IMR-90 (cell line): Measurements from ENCODE around the gene ASTN2. TPM values are rescaled to one million over a fixed set of nuclear protein-coding genes. Genes with fewer than 3 reads are reported as not detected.

ENCODE experiments used
- ATAC-seq: fragments of 200-7000 bp; cut with Tn5 transposase; 2 replicates; pipeline ENCODE4 v1.9.1; 2020; ENCODE audit warnings: low read depth, mild to moderate bottlenecking, moderate library complexity
- BruUV-seq: library from RNA; stranded (reverse); fragments of 400-500 nt; replicated peaks from 2 replicates; lab custom pipeline; 2021; lab: Mats Ljungman, UMichigan
- CTCF ChIA-PET: fragments of 300-600 bp; formaldehyde crosslinking; extraction: SDS; loops from one replicate; lab custom pipeline; 2021; ENCODE audit warnings: antibody characterized with exemption; lab: Yijun Ruan, JAX
- POLR2A ChIA-PET: fragments of 300-600 bp; sonication (Branson Sonifier 250); formaldehyde crosslinking; loops from one replicate; lab custom pipeline; 2022; ENCODE audit warnings: antibody characterized with exemption; ENCODE audit not compliant: unreplicated experiment; lab: Charles Lee
- DNase-seq: peaks from one replicate; pipeline ENCODE4 v3.0.0; 2013
- H2AFZ ChIP-seq: replicated peaks from 2 replicates; pipeline ENCODE3; 2013; ENCODE audit warnings: low read length, mild to moderate bottlenecking; ENCODE audit not compliant: poor library complexity
- H2AK5ac ChIP-seq: 2 replicates; pipeline ENCODE4 v1.6.1; 2013; ENCODE audit warnings: low read depth, low read length, inconsistent platforms
- H2AK9ac ChIP-seq: replicated peaks from 2 replicates; pipeline ENCODE3; 2013; ENCODE audit warnings: mild to moderate bottlenecking, low read depth, low read length, moderate library complexity; ENCODE audit not compliant: poor library complexity
- H2BK120ac ChIP-seq: 2 replicates; pipeline ENCODE4 v1.6.1; 2013; ENCODE audit warnings: low read depth, low read length, inconsistent platforms
- H2BK15ac ChIP-seq: 3 replicates; pipeline ENCODE4 v1.6.1; 2013; ENCODE audit warnings: low read depth, low read length, inconsistent platforms
- H2BK20ac ChIP-seq: 2 replicates; pipeline ENCODE4 v1.6.1; 2013; ENCODE audit warnings: low read depth, mild to moderate bottlenecking, inconsistent platforms, low read length, moderate library complexity
- H2BK5ac ChIP-seq: 2 replicates; pipeline ENCODE4 v1.6.1; 2013; ENCODE audit warnings: mild to moderate bottlenecking, low read depth, low read length, inconsistent platforms; ENCODE audit not compliant: poor library complexity, severe bottlenecking
- H3K14ac ChIP-seq: replicated peaks from 2 replicates; pipeline ENCODE4 v1.6.1; 2013; ENCODE audit warnings: low read depth, low read length, inconsistent platforms
- H3K18ac ChIP-seq: 2 replicates; pipeline ENCODE4 v1.6.1; 2013; ENCODE audit warnings: low read depth, low read length, control low read depth
- H3K23ac ChIP-seq: 2 replicates; pipeline ENCODE4 v1.6.1; 2013; ENCODE audit warnings: low read depth, low read length, inconsistent platforms
- H3K27ac ChIP-seq: 2 replicates; pipeline ENCODE4 v1.5.1; 2013; ENCODE audit warnings: mild to moderate bottlenecking, control low read depth, low read length; ENCODE audit not compliant: insufficient read depth
- H3K27me3 ChIP-seq: 2 replicates; pipeline ENCODE4 v1.6.1; 2013; ENCODE audit warnings: low read length; ENCODE audit not compliant: control insufficient read depth, insufficient read depth
- H3K36me3 ChIP-seq: 2 replicates; pipeline ENCODE4 v1.6.1; 2013; ENCODE audit warnings: low read length, mixed read lengths; ENCODE audit not compliant: control insufficient read depth, insufficient read depth
- H3K4ac ChIP-seq: 2 replicates; pipeline ENCODE4 v1.6.1; 2013; ENCODE audit warnings: low read depth, low read length, inconsistent platforms
- H3K4me1 ChIP-seq: 2 replicates; pipeline ENCODE4 v1.6.1; 2013; ENCODE audit warnings: low read length, mixed read lengths; ENCODE audit not compliant: control insufficient read depth, insufficient read depth
- H3K4me2 ChIP-seq: 2 replicates; pipeline ENCODE4 v1.6.1; 2013; ENCODE audit warnings: low read depth, mild to moderate bottlenecking, control low read depth, low read length, moderate library complexity
- H3K4me3 ChIP-seq: 2 replicates; pipeline ENCODE4 v1.5.1; 2013; ENCODE audit warnings: low read depth, mild to moderate bottlenecking, control low read depth, low read length, moderate library complexity; ENCODE audit not compliant: insufficient read depth
- H3K56ac ChIP-seq: 2 replicates; pipeline ENCODE4 v1.6.1; 2013; ENCODE audit warnings: low read length, inconsistent platforms; ENCODE audit not compliant: insufficient read depth; ENCODE audit errors: extremely low read depth
- H3K79me1 ChIP-seq, 2 experiments: 2 replicates each; pipeline ENCODE4 v1.6.1; 2013; ENCODE audit warnings: low read length in 2 of 2, inconsistent platforms in 1 of 2, low read depth in 1 of 2
- H3K9ac ChIP-seq: 2 replicates; pipeline ENCODE4 v1.6.1; 2013; ENCODE audit warnings: low read depth, low read length, control low read depth
- H3K9me1 ChIP-seq: 2 replicates; pipeline ENCODE4 v1.6.1; 2013; ENCODE audit warnings: low read length, inconsistent platforms; ENCODE audit not compliant: insufficient read depth
- H3K9me3 ChIP-seq: 2 replicates; pipeline ENCODE4 v1.6.1; 2013; ENCODE audit warnings: low read length; ENCODE audit not compliant: control insufficient read depth, insufficient read depth
- H4K20me1 ChIP-seq: 2 replicates; pipeline ENCODE4 v1.6.1; 2013; ENCODE audit warnings: low read length, inconsistent platforms; ENCODE audit not compliant: insufficient read depth
- H4K5ac ChIP-seq: 2 replicates; pipeline ENCODE4 v1.6.1; 2013; ENCODE audit warnings: mild to moderate bottlenecking, low read depth, low read length, control low read depth
- H4K8ac ChIP-seq, 2 experiments: 2 replicates each; pipeline ENCODE4 v1.6.1; 2013; ENCODE audit warnings: low read depth in 2 of 2, low read length in 2 of 2, control low read depth in 1 of 2, inconsistent platforms in 1 of 2
- H4K91ac ChIP-seq: 2 replicates; pipeline ENCODE4 v1.6.1; 2013; ENCODE audit warnings: low read depth, low read length, inconsistent platforms; ENCODE audit not compliant: insufficient read depth
- CEBPB ChIP-seq: IDR thresholded peaks from 2 replicates; pipeline ENCODE4 v1.6.1; 2012; ENCODE audit warnings: low read depth, low read length, improper control_type of control experiment
- CHD1 ChIP-seq: IDR thresholded peaks from 2 replicates; pipeline ENCODE4 v1.6.1; 2012; ENCODE audit warnings: low read depth, low read length, improper control_type of control experiment
- MAFK ChIP-seq: IDR thresholded peaks from 2 replicates; pipeline ENCODE4 v1.6.1; 2012; ENCODE audit warnings: low read depth, low read length, improper control_type of control experiment
- MXI1 ChIP-seq: IDR thresholded peaks from 2 replicates; pipeline ENCODE4 v1.6.1; 2012; ENCODE audit warnings: low read depth, mild to moderate bottlenecking, low read length, moderate library complexity, borderline replicate concordance
- NFE2L2 ChIP-seq: fragments of 150-350 bp; IDR thresholded peaks from 2 replicates; pipeline ENCODE4 v1.6.1; 2016; ENCODE audit warnings: low read depth, mild to moderate bottlenecking, low read length
- POLR2A ChIP-seq: IDR thresholded peaks from 2 replicates; pipeline ENCODE4 v1.6.1; 2012; ENCODE audit warnings: mild to moderate bottlenecking, low read depth, low read length
- RAD21 ChIP-seq: IDR thresholded peaks from 2 replicates; pipeline ENCODE4 v1.6.1; 2012; ENCODE audit warnings: low read length, improper control_type of control experiment
- RCOR1 ChIP-seq: IDR thresholded peaks from 2 replicates; pipeline ENCODE4 v1.6.1; 2012; ENCODE audit warnings: mild to moderate bottlenecking, low read length, improper control_type of control experiment; ENCODE audit not compliant: insufficient replicate concordance
- RFX5 ChIP-seq: IDR thresholded peaks from 2 replicates; pipeline ENCODE4 v1.8.0; 2012; ENCODE audit warnings: low read depth, mild to moderate bottlenecking, low read length, moderate library complexity
- WGBS, 2 experiments: methylation state at CpG; one replicate each; pipeline versions ENCODE4 v1.1.5 to v1.1.7; 2013; ENCODE audit warnings: missing lambda C conversion rate in 2 of 2; ENCODE audit not compliant: insufficient read length in 1 of 2; ENCODE audit errors: extremely low coverage in 2 of 2; 5-methylcytosine and 5-hydroxymethylcytosine counted together
- dilution Hi-C: fragments of 300-500 bp; cut with HindIII; formaldehyde crosslinking; loops from one replicate; pipeline ENCODE4 v1.14.3; 2018; ENCODE audit warnings: low sequenced_read_pairs; ENCODE audit not compliant: unreplicated experiment
- in situ Hi-C: fragments of 300-500 bp; cut with MboI; formaldehyde crosslinking; loops from 3 replicates; pipeline ENCODE4 v1.14.3; 2019; ENCODE audit warnings: low sequenced_read_pairs, inconsistent platforms, mixed read lengths
- intact Hi-C: fragments of 100-400 bp; cut with micrococcal nuclease; formaldehyde crosslinking; loops from 2 replicates; pipeline ENCODE4 v1.10.0; 2022
- polyA plus RNA-seq, 3 experiments: library from polyadenylated mRNA; depleted of rRNA; stranded (reverse); fragments of >200 nt; gene quantifications; 2 replicates each; pipeline ENCODE4 v1.2.3, GENCODE V29; 2012; ENCODE audit warnings: low replicate concordance in 1 of 3
- total RNA-seq: library from RNA; depleted of rRNA; stranded (reverse); fragments of >200 nt; gene quantifications from 2 replicates; pipeline ENCODE4 v1.2.3, GENCODE V29; 2012
- TF ChIP-seq, protein P1 (sequence below): conservative IDR thresholded peaks from 2 replicates; pipeline ENCODE4 v1.5.1; 2012; ENCODE audit warnings: mild to moderate bottlenecking, low read depth, low read length, improper control_type of control experiment
- TF ChIP-seq, protein P2 (sequence below): fragments of 150-350 bp; IDR thresholded peaks from 2 replicates; pipeline ENCODE4 v1.6.1; 2017; ENCODE audit warnings: mild to moderate bottlenecking, antibody characterized with exemption, low read length, low read depth
- TF ChIP-seq, protein P3 (sequence below): fragments of 150-350 bp; IDR thresholded peaks from 2 replicates; pipeline ENCODE4 v1.6.1; 2016; ENCODE audit warnings: low read depth, mild to moderate bottlenecking, low read length, moderate library complexity, borderline replicate concordance

Gene ASTN2
- total and polyA plus RNA-seq, 2 of the 4 experiments (the other 2 are of a cell fraction) = 3.8 to 6.8 TPM

DNA sequence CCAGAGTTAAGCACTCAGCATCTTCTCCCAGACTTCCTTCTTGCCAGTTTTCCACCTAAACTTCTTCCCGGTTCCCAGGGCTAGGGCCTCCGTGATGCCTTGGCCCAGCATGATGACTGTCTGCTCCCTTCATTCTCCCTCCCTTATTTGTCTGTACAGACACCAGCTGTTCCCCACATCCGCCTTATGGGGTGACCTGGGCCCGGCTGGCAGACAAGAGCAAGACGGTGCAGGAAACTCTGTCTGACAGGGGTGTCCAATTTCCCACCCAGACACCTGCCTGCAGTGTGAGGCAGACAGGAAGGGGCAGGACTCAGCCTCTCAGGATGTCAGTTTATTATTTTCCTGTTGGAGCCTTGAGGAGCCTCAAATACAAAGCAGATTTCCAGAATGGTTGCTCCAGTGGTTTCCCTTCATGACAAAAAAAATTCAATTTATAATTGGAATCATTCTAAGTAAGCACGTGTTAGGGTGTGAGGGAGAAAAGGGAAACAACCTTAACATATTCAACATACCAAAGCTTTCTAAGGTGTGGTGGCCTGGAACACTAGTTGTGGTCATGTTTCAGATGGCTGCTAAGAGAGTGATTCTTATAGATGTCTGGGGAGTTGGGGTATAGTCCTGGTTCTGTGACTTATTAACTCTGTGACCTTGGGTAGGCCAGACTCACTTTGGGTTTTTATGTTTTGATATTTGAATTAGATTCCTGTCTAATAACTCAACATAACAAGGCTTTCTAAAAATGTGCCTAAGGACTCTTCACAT, 1026.7 kb downstream of the ASTN2 start:
- no peaks in the 10 kb centered on the region for H3K27me3 ChIP-seq
- dilution Hi-C loops (no loop called here), in situ Hi-C loops (no loop called here), intact Hi-C loops (no loop called here)
- no peak overlapping the region for H2AFZ ChIP-seq
- no peak overlapping the region for H3K27ac ChIP-seq
- H3K9ac ChIP-seq = no peak overlapping the region
- ATAC-seq (no peak), DNase-seq (no peak)
- H2BK20ac ChIP-seq = no peak overlapping the region
- ChIA-PET CTCF (no interaction called here), POLR2A (no interaction called here)
- H3K4me2 ChIP-seq = no peak overlapping the region
- H3K79me1 ChIP-seq = no peaks in the 10 kb centered on the region
- H4K5ac ChIP-seq = no peak overlapping the region
- no peak overlapping the region for H4K8ac ChIP-seq
- H3K4me3 ChIP-seq = no peak overlapping the region
- TF ChIP-seq, protein P1, sequence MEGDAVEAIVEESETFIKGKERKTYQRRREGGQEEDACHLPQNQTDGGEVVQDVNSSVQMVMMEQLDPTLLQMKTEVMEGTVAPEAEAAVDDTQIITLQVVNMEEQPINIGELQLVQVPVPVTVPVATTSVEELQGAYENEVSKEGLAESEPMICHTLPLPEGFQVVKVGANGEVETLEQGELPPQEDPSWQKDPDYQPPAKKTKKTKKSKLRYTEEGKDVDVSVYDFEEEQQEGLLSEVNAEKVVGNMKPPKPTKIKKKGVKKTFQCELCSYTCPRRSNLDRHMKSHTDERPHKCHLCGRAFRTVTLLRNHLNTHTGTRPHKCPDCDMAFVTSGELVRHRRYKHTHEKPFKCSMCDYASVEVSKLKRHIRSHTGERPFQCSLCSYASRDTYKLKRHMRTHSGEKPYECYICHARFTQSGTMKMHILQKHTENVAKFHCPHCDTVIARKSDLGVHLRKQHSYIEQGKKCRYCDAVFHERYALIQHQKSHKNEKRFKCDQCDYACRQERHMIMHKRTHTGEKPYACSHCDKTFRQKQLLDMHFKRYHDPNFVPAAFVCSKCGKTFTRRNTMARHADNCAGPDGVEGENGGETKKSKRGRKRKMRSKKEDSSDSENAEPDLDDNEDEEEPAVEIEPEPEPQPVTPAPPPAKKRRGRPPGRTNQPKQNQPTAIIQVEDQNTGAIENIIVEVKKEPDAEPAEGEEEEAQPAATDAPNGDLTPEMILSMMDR = no peak
- TF ChIP-seq RFX5 (no peak), NFE2L2 (no peak), RAD21 (no peak), CHD1 (no peak), MXI1 (no peak), POLR2A (no peak), RCOR1 (no peak), CEBPB (no peak), MAFK (no peak)
- TF ChIP-seq, protein P2, sequence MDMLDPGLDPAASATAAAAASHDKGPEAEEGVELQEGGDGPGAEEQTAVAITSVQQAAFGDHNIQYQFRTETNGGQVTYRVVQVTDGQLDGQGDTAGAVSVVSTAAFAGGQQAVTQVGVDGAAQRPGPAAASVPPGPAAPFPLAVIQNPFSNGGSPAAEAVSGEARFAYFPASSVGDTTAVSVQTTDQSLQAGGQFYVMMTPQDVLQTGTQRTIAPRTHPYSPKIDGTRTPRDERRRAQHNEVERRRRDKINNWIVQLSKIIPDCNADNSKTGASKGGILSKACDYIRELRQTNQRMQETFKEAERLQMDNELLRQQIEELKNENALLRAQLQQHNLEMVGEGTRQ = no peak
- TF ChIP-seq, protein P3, sequence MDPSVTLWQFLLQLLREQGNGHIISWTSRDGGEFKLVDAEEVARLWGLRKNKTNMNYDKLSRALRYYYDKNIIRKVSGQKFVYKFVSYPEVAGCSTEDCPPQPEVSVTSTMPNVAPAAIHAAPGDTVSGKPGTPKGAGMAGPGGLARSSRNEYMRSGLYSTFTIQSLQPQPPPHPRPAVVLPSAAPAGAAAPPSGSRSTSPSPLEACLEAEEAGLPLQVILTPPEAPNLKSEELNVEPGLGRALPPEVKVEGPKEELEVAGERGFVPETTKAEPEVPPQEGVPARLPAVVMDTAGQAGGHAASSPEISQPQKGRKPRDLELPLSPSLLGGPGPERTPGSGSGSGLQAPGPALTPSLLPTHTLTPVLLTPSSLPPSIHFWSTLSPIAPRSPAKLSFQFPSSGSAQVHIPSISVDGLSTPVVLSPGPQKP = no peak
- H2AK9ac ChIP-seq = no peak overlapping the region
- H3K18ac ChIP-seq = no peak overlapping the region
- H2BK120ac ChIP-seq = no peak overlapping the region
- H3K9me1 ChIP-seq = peaks cover 7% of the 10 kb centered on the region
- H2AK5ac ChIP-seq = no peak overlapping the region
- H3K4ac ChIP-seq = no peak overlapping the region
- H2BK5ac ChIP-seq = no peak overlapping the region
- H4K20me1 ChIP-seq = 0 out of 2 replicates have a peak, but pooled peaks cover 6% of the 10 kb centered on the region
- H3K14ac ChIP-seq = no peak overlapping the region
- no peak overlapping the region for H3K56ac ChIP-seq
- no peak overlapping the region for H4K91ac ChIP-seq
- no peaks in the 10 kb centered on the region for H3K9me3 ChIP-seq
- H2BK15ac ChIP-seq = no peak overlapping the region
- H3K4me1 ChIP-seq = peaks cover 7% of the 10 kb centered on the region
- H3K36me3 ChIP-seq = peaks cover 73% of the 10 kb centered on the region
- H3K23ac ChIP-seq = no peak overlapping the region
- no CpG with 5 or more reads among the region's 6 CpGs for WGBS, 2 experiments
- no TSS peak for BruUV-seq
